ENCODE results near the gene PRKCQ.

GRCh38 chr10:6400331-6400730 lies 179.7 kb downstream of the PRKCQ start:
- TF ChIP-seq CTCF (IDR thresholded peaks at IDR 0.05) (no peak), EZH2 (IDR thresholded peaks at IDR 0.05) (no peak), EZH2phosphoT487 (IDR thresholded peaks at IDR 0.05) (no peak)

All from neural progenitor cell (in vitro differentiated cells).